GM12891 (cell line): ENCODE results near the gene TESK1.

Experiments used
- POLR2A ChIP-seq: IDR thresholded peaks from 2 replicates; pipeline ENCODE4 v1.6.1; 2011; ENCODE audit warnings: low read depth, low read length, control low read depth
- POLR2AphosphoS5 ChIP-seq: IDR thresholded peaks from 2 replicates; pipeline ENCODE4 v1.6.1; 2011; ENCODE audit warnings: low read depth, low read length, control low read depth

DNA sequence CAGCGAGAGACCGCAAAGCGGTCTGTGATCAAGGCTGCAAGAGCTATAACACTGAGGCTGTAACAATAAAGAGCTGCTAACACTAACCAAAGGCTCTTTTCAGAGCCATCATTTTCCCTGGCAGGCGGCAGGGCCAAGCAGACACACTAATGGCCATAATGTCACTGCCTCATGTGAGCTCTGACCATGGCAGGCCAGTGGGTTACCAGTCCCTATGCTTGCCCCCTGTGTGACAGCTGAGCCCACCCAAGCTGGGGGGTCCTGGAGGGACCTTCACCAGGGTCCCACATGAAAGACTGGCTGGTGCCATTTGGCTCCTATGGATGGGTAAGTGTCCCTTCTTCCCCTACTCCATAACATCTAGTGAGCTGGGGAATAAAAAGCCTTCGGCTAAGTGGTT, 29.6 kb upstream of the TESK1 start:
- no peak for TF ChIP-seq POLR2A
- TF ChIP-seq POLR2AphosphoS5, result no peak
